ENCODE data around the gene KIR2DL4.
"Not testable (repeated sequence)": the region's sequence is repeated elsewhere in the genome, so short reads cannot be mapped to it uniquely, and the experiment has no call there.

DNA sequence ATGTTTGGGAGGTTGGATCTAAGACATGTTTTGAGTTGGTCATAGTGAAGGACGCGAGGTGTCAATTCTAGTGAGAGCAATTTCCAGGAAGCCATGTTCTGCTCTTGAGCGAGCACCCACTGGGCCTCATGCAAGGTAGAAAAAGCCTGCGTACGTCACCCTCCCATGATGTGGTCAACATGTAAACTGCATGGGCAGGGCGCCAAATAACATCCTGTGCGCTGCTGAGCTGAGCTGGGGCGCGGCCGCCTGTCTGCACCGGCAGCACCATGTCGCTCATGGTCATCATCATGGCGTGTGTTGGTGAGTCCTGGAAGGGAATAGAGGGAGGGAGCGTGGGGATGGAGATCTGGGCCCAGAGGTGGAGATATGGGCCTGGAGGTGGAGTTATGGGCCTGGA lies 29.1 kb downstream of the KIR2DL4 start, which contains the start of gene KIR2DS4:
- not testable (repeated sequence) for TF ChIP-seq ZNF8 (CRISPR knock-in tag; IDR thresholded peaks at IDR 0.05); SNAI2 (CRISPR knock-in tag; IDR thresholded peaks at IDR 0.05); OSR1 (CRISPR knock-in tag; IDR thresholded peaks at IDR 0.05); GLIS3 (CRISPR knock-in tag; IDR thresholded peaks at IDR 0.05); ZNF565 (CRISPR knock-in tag; conservative IDR thresholded peaks at IDR 0.05; ENCODE audit: low read depth); TCF4 (CRISPR knock-in tag; IDR thresholded peaks at IDR 0.05; ENCODE audit: borderline replicate concordance); CSDC2 (CRISPR knock-in tag; IDR thresholded peaks at IDR 0.05); ESRRG (CRISPR knock-in tag; IDR thresholded peaks at IDR 0.05); ZFP30 (CRISPR knock-in tag; IDR thresholded peaks at IDR 0.05)
- TF ChIP-seq, protein P1, sequence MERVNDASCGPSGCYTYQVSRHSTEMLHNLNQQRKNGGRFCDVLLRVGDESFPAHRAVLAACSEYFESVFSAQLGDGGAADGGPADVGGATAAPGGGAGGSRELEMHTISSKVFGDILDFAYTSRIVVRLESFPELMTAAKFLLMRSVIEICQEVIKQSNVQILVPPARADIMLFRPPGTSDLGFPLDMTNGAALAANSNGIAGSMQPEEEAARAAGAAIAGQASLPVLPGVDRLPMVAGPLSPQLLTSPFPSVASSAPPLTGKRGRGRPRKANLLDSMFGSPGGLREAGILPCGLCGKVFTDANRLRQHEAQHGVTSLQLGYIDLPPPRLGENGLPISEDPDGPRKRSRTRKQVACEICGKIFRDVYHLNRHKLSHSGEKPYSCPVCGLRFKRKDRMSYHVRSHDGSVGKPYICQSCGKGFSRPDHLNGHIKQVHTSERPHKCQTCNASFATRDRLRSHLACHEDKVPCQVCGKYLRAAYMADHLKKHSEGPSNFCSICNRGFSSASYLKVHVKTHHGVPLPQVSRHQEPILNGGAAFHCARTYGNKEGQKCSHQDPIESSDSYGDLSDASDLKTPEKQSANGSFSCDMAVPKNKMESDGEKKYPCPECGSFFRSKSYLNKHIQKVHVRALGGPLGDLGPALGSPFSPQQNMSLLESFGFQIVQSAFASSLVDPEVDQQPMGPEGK (CRISPR knock-in tag; IDR thresholded peaks at IDR 0.05; ENCODE audit: borderline replicate concordance), result not testable (repeated sequence)
- TF ChIP-seq, protein P2, sequence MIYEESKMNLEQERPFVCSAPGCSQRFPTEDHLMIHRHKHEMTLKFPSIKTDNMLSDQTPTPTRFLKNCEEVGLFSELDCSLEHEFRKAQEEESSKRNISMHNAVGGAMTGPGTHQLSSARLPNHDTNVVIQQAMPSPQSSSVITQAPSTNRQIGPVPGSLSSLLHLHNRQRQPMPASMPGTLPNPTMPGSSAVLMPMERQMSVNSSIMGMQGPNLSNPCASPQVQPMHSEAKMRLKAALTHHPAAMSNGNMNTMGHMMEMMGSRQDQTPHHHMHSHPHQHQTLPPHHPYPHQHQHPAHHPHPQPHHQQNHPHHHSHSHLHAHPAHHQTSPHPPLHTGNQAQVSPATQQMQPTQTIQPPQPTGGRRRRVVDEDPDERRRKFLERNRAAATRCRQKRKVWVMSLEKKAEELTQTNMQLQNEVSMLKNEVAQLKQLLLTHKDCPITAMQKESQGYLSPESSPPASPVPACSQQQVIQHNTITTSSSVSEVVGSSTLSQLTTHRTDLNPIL (CRISPR knock-in tag; IDR thresholded peaks at IDR 0.05; ENCODE audit: low read depth), result not testable (repeated sequence)
- TF ChIP-seq, protein P3, sequence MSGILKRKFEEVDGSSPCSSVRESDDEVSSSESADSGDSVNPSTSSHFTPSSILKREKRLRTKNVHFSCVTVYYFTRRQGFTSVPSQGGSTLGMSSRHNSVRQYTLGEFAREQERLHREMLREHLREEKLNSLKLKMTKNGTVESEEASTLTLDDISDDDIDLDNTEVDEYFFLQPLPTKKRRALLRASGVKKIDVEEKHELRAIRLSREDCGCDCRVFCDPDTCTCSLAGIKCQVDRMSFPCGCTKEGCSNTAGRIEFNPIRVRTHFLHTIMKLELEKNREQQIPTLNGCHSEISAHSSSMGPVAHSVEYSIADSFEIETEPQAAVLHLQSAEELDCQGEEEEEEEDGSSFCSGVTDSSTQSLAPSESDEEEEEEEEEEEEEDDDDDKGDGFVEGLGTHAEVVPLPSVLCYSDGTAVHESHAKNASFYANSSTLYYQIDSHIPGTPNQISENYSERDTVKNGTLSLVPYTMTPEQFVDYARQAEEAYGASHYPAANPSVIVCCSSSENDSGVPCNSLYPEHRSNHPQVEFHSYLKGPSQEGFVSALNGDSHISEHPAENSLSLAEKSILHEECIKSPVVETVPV (CRISPR knock-in tag; IDR thresholded peaks at IDR 0.05), result not testable (repeated sequence)

Data from SK-N-SH treated with all-trans-retinoic acid at 6 μM for 48 hours (cell line).